Upper lobe of right lung (tissue), 1 donor: ENCODE data around the gene SYNDIG1. TPM values are rescaled to one million over a fixed set of nuclear protein-coding genes. Genes with fewer than 3 reads are reported as not detected.

ENCODE experiments used
- ATAC-seq: fragments of 200-7000 bp; cut with Tn5 transposase; one replicate; pipeline ENCODE4 v1.9.1; 2020; ENCODE audit warnings: mild to moderate bottlenecking, moderate library complexity
- DNase-seq: peaks from one replicate; pipeline ENCODE4 v3.0.0-alpha.2; 2020
- H3K27ac ChIP-seq: fragments of 200-600 bp; one replicate; pipeline ENCODE4 v1.8.0; 2022
- H3K27me3 ChIP-seq: fragments of 200-600 bp; one replicate; pipeline ENCODE4 v1.8.0; 2022; ENCODE audit warnings: mild to moderate bottlenecking
- H3K36me3 ChIP-seq: fragments of 200-600 bp; one replicate; pipeline ENCODE4 v1.8.0; 2022
- H3K4me1 ChIP-seq: fragments of 200-600 bp; one replicate; pipeline ENCODE4 v1.8.0; 2022
- H3K4me3 ChIP-seq: fragments of 200-600 bp; one replicate; pipeline ENCODE4 v1.8.0; 2022; ENCODE audit warnings: mild to moderate bottlenecking
- H3K9me3 ChIP-seq: fragments of 200-600 bp; one replicate; pipeline ENCODE4 v1.8.0; 2022
- intact Hi-C: fragments of 100-400 bp; cut with DNase I; formaldehyde crosslinking; loops from one replicate; pipeline ENCODE4 v1.11.0; 2022
- total RNA-seq: library from RNA; stranded (reverse); fragmentation: NEBNext Ultra II Directional; extraction: Animal tissue kit (Norgen Biotek cat#: 25700); gene quantifications from one replicate; pipeline ENCODE4 v1.2.1, GENCODE V29; 2021
- TF ChIP-seq, protein P1 (sequence below): fragments of 200-600 bp; IDR thresholded peaks from one replicate; pipeline ENCODE4 v1.8.0; 2022; ENCODE audit warnings: antibody characterized with exemption
- donor health status: DM: no; HTN: yes; CAD: no; lungs with severe emphysema.

The SYNDIG1 gene
- total RNA-seq, 1 donor from 2014 or later: not detected

DNA sequence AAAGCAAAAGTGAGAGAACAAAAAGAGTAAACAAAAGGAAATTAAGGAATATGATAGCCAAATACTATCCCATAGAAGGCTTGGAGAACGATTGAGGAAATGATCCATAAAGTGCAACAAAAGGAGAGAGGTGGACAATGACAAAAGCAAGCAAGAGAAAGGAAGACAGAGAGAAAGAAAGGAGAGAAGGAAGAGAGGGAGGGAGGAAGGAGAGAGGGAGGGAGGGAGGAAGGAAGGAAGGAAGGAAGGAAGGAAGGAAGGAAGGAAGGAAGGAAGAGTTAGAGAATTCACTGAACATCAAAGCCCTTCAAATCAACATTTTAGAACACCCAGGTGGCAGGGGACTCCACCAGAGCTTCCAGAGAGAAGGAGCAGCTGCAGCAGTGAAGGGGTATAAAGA, 185.0 kb downstream of the SYNDIG1 start:
- TF ChIP-seq, protein P1, sequence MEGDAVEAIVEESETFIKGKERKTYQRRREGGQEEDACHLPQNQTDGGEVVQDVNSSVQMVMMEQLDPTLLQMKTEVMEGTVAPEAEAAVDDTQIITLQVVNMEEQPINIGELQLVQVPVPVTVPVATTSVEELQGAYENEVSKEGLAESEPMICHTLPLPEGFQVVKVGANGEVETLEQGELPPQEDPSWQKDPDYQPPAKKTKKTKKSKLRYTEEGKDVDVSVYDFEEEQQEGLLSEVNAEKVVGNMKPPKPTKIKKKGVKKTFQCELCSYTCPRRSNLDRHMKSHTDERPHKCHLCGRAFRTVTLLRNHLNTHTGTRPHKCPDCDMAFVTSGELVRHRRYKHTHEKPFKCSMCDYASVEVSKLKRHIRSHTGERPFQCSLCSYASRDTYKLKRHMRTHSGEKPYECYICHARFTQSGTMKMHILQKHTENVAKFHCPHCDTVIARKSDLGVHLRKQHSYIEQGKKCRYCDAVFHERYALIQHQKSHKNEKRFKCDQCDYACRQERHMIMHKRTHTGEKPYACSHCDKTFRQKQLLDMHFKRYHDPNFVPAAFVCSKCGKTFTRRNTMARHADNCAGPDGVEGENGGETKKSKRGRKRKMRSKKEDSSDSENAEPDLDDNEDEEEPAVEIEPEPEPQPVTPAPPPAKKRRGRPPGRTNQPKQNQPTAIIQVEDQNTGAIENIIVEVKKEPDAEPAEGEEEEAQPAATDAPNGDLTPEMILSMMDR: no peak
- Histone ChIP-seq H3K27ac (no peak overlapping the region), H3K9me3 (no peaks in the 10 kb centered on the region), H3K4me1 (no peaks in the 10 kb centered on the region), H3K36me3 (no peaks in the 10 kb centered on the region), H3K27me3 (peaks cover 3% of the 10 kb centered on the region), H3K4me3 (no peak overlapping the region)
- intact Hi-C loops: loop anchor here (10.0 kb wide), 1 partner anchor 60 kb away; no protein-coding TSS in a partner anchor
- no peak for DNase-seq
- no peak for ATAC-seq

DNA sequence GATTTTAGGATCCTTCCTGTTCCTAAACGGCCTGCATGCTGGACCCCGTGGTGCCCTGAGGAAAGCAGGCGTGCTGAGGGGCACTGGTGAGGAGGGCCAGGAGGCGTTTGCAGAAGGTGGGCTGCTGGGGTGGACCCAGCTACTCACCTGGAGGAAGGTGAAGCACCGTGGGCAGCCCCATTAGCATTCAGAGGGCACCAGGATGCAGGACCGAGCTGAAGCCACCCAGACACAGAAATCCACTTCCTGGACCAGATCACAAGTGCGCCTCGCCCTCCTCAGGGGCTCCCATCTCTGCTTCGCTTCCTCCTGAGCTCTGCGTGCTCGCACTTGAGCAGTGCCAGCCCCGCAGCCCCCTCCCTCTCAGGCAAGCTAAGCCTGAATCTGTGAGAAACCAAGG, 187.0 kb downstream of the SYNDIG1 start:
- H3K27ac ChIP-seq: no peak overlapping the region
- intact Hi-C loops: loop anchor here (10.0 kb wide), 1 partner anchor 58 kb away; no protein-coding TSS in a partner anchor
- H3K36me3 ChIP-seq: no peaks in the 10 kb centered on the region
- no peak overlapping the region for H3K4me3 ChIP-seq
- peaks cover 3% of the 10 kb centered on the region for H3K27me3 ChIP-seq
- TF ChIP-seq, protein P1: no peak
- no peak for ATAC-seq
- no peak for DNase-seq
- no peaks in the 10 kb centered on the region for H3K9me3 ChIP-seq
- no peaks in the 10 kb centered on the region for H3K4me1 ChIP-seq

GRCh38 chr20:24657196-24657595, 187.8 kb downstream of the SYNDIG1 start:
- Histone ChIP-seq H3K4me1 (no peaks in the 10 kb centered on the region), H3K27me3 (no peaks in the 10 kb centered on the region), H3K4me3 (no peak overlapping the region), H3K36me3 (no peaks in the 10 kb centered on the region), H3K27ac (no peak overlapping the region), H3K9me3 (no peaks in the 10 kb centered on the region)
- DNase-seq (no peak), ATAC-seq (no peak)
- TF ChIP-seq, protein P1: no peak
- intact Hi-C loops: loop anchor here (10.0 kb wide), 1 partner anchor 58 kb away; no protein-coding TSS in a partner anchor

DNA sequence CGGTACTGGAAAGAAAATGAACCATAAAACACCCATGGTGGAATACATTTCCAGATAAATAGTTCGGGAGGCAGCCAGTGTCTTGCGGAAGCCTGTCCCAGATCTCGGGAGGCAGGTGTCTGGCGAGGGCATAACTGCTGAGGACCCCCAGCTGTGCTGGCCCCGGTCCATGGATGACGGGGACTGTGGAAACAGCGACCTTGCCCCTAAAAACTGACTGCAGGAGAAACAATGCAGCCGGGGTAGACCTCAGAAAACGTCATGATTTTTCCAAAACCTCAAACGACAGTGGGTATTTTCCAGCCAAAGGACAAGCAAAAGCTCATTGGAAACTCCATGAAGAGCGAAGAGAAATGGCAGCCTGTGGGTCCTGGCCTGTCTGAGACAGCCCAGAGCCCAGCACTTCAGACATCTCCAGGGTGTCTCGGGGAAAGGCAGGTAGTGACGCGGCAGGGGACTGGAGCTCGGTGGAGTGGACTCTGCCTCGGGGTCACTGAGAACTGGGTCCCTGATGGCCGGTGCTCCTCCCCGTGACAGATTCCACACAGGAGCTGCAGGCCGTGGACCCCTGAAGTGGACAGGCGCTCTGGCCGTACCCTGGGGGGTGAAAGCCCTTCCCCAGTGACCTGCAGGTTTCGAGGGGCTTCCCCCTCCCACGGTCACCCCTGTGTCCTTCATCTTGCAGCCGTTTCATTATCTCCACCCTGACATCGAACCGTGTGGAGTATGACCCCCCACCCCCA, 188.6 kb downstream of the SYNDIG1 start:
- TF ChIP-seq, protein P1: no peak
- no peak for DNase-seq
- no peaks in the 10 kb centered on the region for H3K4me1 ChIP-seq
- H3K36me3 ChIP-seq: no peaks in the 10 kb centered on the region
- no peak overlapping the region for H3K27ac ChIP-seq
- ATAC-seq: no peak
- H3K4me3 ChIP-seq: no peak overlapping the region
- no peaks in the 10 kb centered on the region for H3K27me3 ChIP-seq
- intact Hi-C loops: loop anchor here (10.0 kb wide), 1 partner anchor 57 kb away; no protein-coding TSS in a partner anchor
- no peaks in the 10 kb centered on the region for H3K9me3 ChIP-seq

DNA sequence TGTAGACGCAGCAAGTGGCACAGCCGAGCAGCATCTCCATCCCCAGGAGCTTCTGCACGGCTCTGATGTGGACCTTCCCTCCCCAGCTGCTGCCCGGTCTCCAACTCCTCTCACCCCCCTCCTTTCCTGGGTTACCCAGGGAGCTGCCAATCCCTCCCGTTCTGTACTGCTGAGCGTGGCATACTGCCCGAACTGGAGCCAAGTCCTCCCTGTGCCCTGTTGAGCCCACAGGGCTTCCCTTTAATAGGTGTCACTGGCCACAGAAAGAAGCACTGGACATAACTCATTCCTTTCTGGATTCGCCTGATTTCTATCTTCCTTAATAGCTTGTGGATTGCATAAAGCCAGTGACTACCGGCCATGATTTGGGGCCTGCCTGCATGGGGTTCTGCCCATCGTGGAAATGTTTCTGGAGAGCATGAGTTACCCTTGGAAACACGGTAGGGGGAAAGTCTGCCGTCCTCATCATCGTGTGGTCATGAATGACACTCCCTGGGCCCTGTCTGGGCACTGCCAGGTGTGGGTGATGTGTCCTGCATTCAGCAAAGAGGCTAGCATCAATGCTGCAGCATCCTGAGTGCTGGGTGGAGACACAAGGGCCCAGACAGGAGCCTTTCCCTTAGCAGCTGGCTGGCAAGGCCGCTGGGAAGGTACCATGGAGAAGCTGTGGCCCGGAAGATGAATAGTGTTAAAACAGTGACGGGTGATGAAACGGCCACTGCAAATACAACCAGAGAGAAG, 189.7 kb downstream of the SYNDIG1 start:
- H3K9me3 ChIP-seq: no peaks in the 10 kb centered on the region
- DNase-seq: no peak
- H3K27ac ChIP-seq: no peak overlapping the region
- H3K4me1 ChIP-seq: no peaks in the 10 kb centered on the region
- no peaks in the 10 kb centered on the region for H3K36me3 ChIP-seq
- intact Hi-C loops: loop anchor here (10.0 kb wide), 1 partner anchor 56 kb away; no protein-coding TSS in a partner anchor
- ATAC-seq: no peak
- TF ChIP-seq, protein P1: no peak
- no peaks in the 10 kb centered on the region for H3K27me3 ChIP-seq
- H3K4me3 ChIP-seq: no peak overlapping the region
